ENCODE data around the gene HIPK2.

The HIPK2 gene

GRCh38 chr7:139598642-139599041 is 179.2 kb downstream of the HIPK2 start (continued):
- TF ChIP-seq CREB5 (CRISPR knock-in tag; IDR thresholded peaks at IDR 0.05; ENCODE audit: low read depth): no peak

- ATAC-seq: no peak
- TF ChIP-seq TSHZ2 (CRISPR knock-in tag; IDR thresholded peaks at IDR 0.05) (no peak), TCF4 (CRISPR knock-in tag; IDR thresholded peaks at IDR 0.05; ENCODE audit: borderline replicate concordance) (no peak), ZFP3 (CRISPR knock-in tag; IDR thresholded peaks at IDR 0.05) (no peak), BACH2 (CRISPR knock-in tag; IDR thresholded peaks at IDR 0.05; ENCODE audit: borderline replicate concordance) (no peak), ISL1 (CRISPR knock-in tag; IDR thresholded peaks at IDR 0.05) (no peak), SNAI2 (CRISPR knock-in tag; IDR thresholded peaks at IDR 0.05) (no peak), ZNF8 (CRISPR knock-in tag; IDR thresholded peaks at IDR 0.05) (no peak)
These were observed 180.8 kb downstream of the HIPK2 start for GRCh38 chr7:139597028-139597427.

- ATAC-seq: no peak
- no peak for TF ChIP-seq PPARA (CRISPR knock-in tag; IDR thresholded peaks at IDR 0.05; ENCODE audit: borderline replicate concordance)
- TF ChIP-seq ZNF565 (CRISPR knock-in tag; conservative IDR thresholded peaks at IDR 0.05; ENCODE audit: low read depth): no peak
- TF ChIP-seq POU6F1 (CRISPR knock-in tag; IDR thresholded peaks at IDR 0.05; ENCODE audit: borderline replicate concordance, low read depth): no peak
- TF ChIP-seq ZC3H10 (CRISPR knock-in tag; IDR thresholded peaks at IDR 0.05): no peak
- TF ChIP-seq ARNTL (CRISPR knock-in tag; IDR thresholded peaks at IDR 0.05; ENCODE audit: borderline replicate concordance, low read depth): no peak
- TF ChIP-seq TOX (CRISPR knock-in tag; IDR thresholded peaks at IDR 0.05; ENCODE audit: borderline replicate concordance): no peak
- TF ChIP-seq ESRRG (CRISPR knock-in tag; IDR thresholded peaks at IDR 0.05): no peak
These were observed 181.2 kb downstream of the HIPK2 start for GRCh38 chr7:139596626-139597025.

- no peak for TF ChIP-seq CREB5 (CRISPR knock-in tag; IDR thresholded peaks at IDR 0.05; ENCODE audit: low read depth)
- TF ChIP-seq TCF4 (CRISPR knock-in tag; IDR thresholded peaks at IDR 0.05; ENCODE audit: borderline replicate concordance): no peak
- no peak for TF ChIP-seq BACH2 (CRISPR knock-in tag; IDR thresholded peaks at IDR 0.05; ENCODE audit: borderline replicate concordance)
- no peak for TF ChIP-seq PATZ1 (CRISPR knock-in tag; IDR thresholded peaks at IDR 0.05; ENCODE audit: borderline replicate concordance)
- no peak for TF ChIP-seq OSR1 (CRISPR knock-in tag; IDR thresholded peaks at IDR 0.05)
- TF ChIP-seq RARB (CRISPR knock-in tag; IDR thresholded peaks at IDR 0.05): no peak
- no peak for TF ChIP-seq CSDC2 (CRISPR knock-in tag; IDR thresholded peaks at IDR 0.05)
- no peak for TF ChIP-seq SNAI2 (CRISPR knock-in tag; IDR thresholded peaks at IDR 0.05)
- TF ChIP-seq PPARA (CRISPR knock-in tag; IDR thresholded peaks at IDR 0.05; ENCODE audit: borderline replicate concordance): no peak
- TF ChIP-seq TOX (CRISPR knock-in tag; IDR thresholded peaks at IDR 0.05; ENCODE audit: borderline replicate concordance): no peak
- TF ChIP-seq ZFP3 (CRISPR knock-in tag; IDR thresholded peaks at IDR 0.05): no peak
- TF ChIP-seq ARNTL (CRISPR knock-in tag; IDR thresholded peaks at IDR 0.05; ENCODE audit: borderline replicate concordance, low read depth): no peak
- ATAC-seq: no peak
These were observed 182.0 kb downstream of the HIPK2 start for GRCh38 chr7:139595806-139596205.
